ENCODE data around the gene DNM3.

Gene DNM3

GRCh38 chr1:172255223-172255560, 413.9 kb downstream of the DNM3 start:
- Histone ChIP-seq H3K4me1 (ENCODE audit: control insufficient read depth, insufficient read depth, low read length) (no peaks in the 10 kb centered on the region), H3K9ac (ENCODE audit: low read length) (no peak overlapping the region), H3K9me3 (ENCODE audit: control insufficient read depth, insufficient read depth, low read depth, low read length) (no peaks in the 10 kb centered on the region), H3K36me3 (ENCODE audit: control insufficient read depth, insufficient read depth, low read length) (no peaks in the 10 kb centered on the region), H3K27ac (ENCODE audit: low read depth, low read length) (no peak overlapping the region), H3K27me3 (ENCODE audit: control insufficient read depth, insufficient read depth, low read length) (no peaks in the 10 kb centered on the region), H3K4me3 (ENCODE audit: low read depth, low read length) (no peak overlapping the region)

GRCh38 chr1:172265905-172266304, 424.6 kb downstream of the DNM3 start:
- no peak overlapping the region for H3K4me3 ChIP-seq (ENCODE audit: low read depth, low read length)
- H3K36me3 ChIP-seq (ENCODE audit: control insufficient read depth, insufficient read depth, low read length), result no peaks in the 10 kb centered on the region
- no peaks in the 10 kb centered on the region for H3K27me3 ChIP-seq (ENCODE audit: control insufficient read depth, insufficient read depth, low read length)
- peaks cover 4% of the 10 kb centered on the region; the same call in 1 of the 2 replicates for H3K9me3 ChIP-seq (ENCODE audit: control insufficient read depth, insufficient read depth, low read depth, low read length)
- no peaks in the 10 kb centered on the region for H3K4me1 ChIP-seq (ENCODE audit: control insufficient read depth, insufficient read depth, low read length)
- H3K27ac ChIP-seq (ENCODE audit: low read depth, low read length), result no peak overlapping the region
- no peak overlapping the region for H3K9ac ChIP-seq (ENCODE audit: low read length)

GRCh38 chr1:172266528-172267174, 425.4 kb downstream of the DNM3 start:
- Histone ChIP-seq H3K9me3 (ENCODE audit: control insufficient read depth, insufficient read depth, low read depth, low read length) (peaks cover 4% of the 10 kb centered on the region; the same call in 1 of the 2 replicates), H3K4me1 (ENCODE audit: control insufficient read depth, insufficient read depth, low read length) (no peaks in the 10 kb centered on the region), H3K36me3 (ENCODE audit: control insufficient read depth, insufficient read depth, low read length) (no peaks in the 10 kb centered on the region), H3K4me3 (ENCODE audit: low read depth, low read length) (no peak overlapping the region), H3K27me3 (ENCODE audit: control insufficient read depth, insufficient read depth, low read length) (no peaks in the 10 kb centered on the region), H3K9ac (ENCODE audit: low read length) (no peak overlapping the region), H3K27ac (ENCODE audit: low read depth, low read length) (no peak overlapping the region)

- H3K27me3 ChIP-seq (ENCODE audit: control insufficient read depth, insufficient read depth, low read length), result no peaks in the 10 kb centered on the region
- H3K9me3 ChIP-seq (ENCODE audit: control insufficient read depth, insufficient read depth, low read depth, low read length), result no peaks in the 10 kb centered on the region
- H3K27ac ChIP-seq (ENCODE audit: low read depth, low read length), result no peak overlapping the region
- H3K9ac ChIP-seq (ENCODE audit: low read length), result no peak overlapping the region
- H3K4me1 ChIP-seq (ENCODE audit: control insufficient read depth, insufficient read depth, low read length), result no peaks in the 10 kb centered on the region
- H3K36me3 ChIP-seq (ENCODE audit: control insufficient read depth, insufficient read depth, low read length), result no peaks in the 10 kb centered on the region
- H3K4me3 ChIP-seq (ENCODE audit: low read depth, low read length), result no peak overlapping the region
Measured at GRCh38 chr1:172268237-172268636, 426.9 kb downstream of the DNM3 start.

- H3K4me1 ChIP-seq (ENCODE audit: control insufficient read depth, insufficient read depth, low read length), result no peaks in the 10 kb centered on the region
- H3K4me3 ChIP-seq (ENCODE audit: low read depth, low read length), result no peak overlapping the region
- no peaks in the 10 kb centered on the region for H3K36me3 ChIP-seq (ENCODE audit: control insufficient read depth, insufficient read depth, low read length)
- no peak overlapping the region for H3K9ac ChIP-seq (ENCODE audit: low read length)
- no peaks in the 10 kb centered on the region for H3K27me3 ChIP-seq (ENCODE audit: control insufficient read depth, insufficient read depth, low read length)
- no peak overlapping the region for H3K27ac ChIP-seq (ENCODE audit: low read depth, low read length)
- H3K9me3 ChIP-seq (ENCODE audit: control insufficient read depth, insufficient read depth, low read depth, low read length), result no peaks in the 10 kb centered on the region
Measured at GRCh38 chr1:172269084-172269483, 427.8 kb downstream of the DNM3 start.

- Histone ChIP-seq H3K27me3 (ENCODE audit: control insufficient read depth, insufficient read depth, low read length) (no peaks in the 10 kb centered on the region), H3K9ac (ENCODE audit: low read length) (no peak overlapping the region), H3K9me3 (ENCODE audit: control insufficient read depth, insufficient read depth, low read depth, low read length) (no peaks in the 10 kb centered on the region), H3K4me3 (ENCODE audit: low read depth, low read length) (no peak overlapping the region), H3K36me3 (ENCODE audit: control insufficient read depth, insufficient read depth, low read length) (no peaks in the 10 kb centered on the region), H3K27ac (ENCODE audit: low read depth, low read length) (0 out of 2 replicates have a peak overlapping the region, but pooled peaks have one; percentile 19), H3K4me1 (ENCODE audit: control insufficient read depth, insufficient read depth, low read length) (no peaks in the 10 kb centered on the region)
Measured at GRCh38 chr1:172269644-172270043, 428.3 kb downstream of the DNM3 start.

GRCh38 chr1:172270605-172271004, 429.3 kb downstream of the DNM3 start:
- no peaks in the 10 kb centered on the region for H3K27me3 ChIP-seq (ENCODE audit: control insufficient read depth, insufficient read depth, low read length)
- H3K36me3 ChIP-seq (ENCODE audit: control insufficient read depth, insufficient read depth, low read length), result no peaks in the 10 kb centered on the region
- no peak overlapping the region for H3K4me3 ChIP-seq (ENCODE audit: low read depth, low read length)
- no peaks in the 10 kb centered on the region for H3K4me1 ChIP-seq (ENCODE audit: control insufficient read depth, insufficient read depth, low read length)
- no peaks in the 10 kb centered on the region for H3K9me3 ChIP-seq (ENCODE audit: control insufficient read depth, insufficient read depth, low read depth, low read length)
- no peak overlapping the region for H3K27ac ChIP-seq (ENCODE audit: low read depth, low read length)
- H3K9ac ChIP-seq (ENCODE audit: low read length), result no peak overlapping the region

- Histone ChIP-seq H3K27me3 (ENCODE audit: control insufficient read depth, insufficient read depth, low read length) (no peaks in the 10 kb centered on the region), H3K4me1 (ENCODE audit: control insufficient read depth, insufficient read depth, low read length) (no peaks in the 10 kb centered on the region), H3K4me3 (ENCODE audit: low read depth, low read length) (no peak overlapping the region), H3K36me3 (ENCODE audit: control insufficient read depth, insufficient read depth, low read length) (no peaks in the 10 kb centered on the region), H3K27ac (ENCODE audit: low read depth, low read length) (no peak overlapping the region), H3K9me3 (ENCODE audit: control insufficient read depth, insufficient read depth, low read depth, low read length) (no peaks in the 10 kb centered on the region), H3K9ac (ENCODE audit: low read length) (no peak overlapping the region)
Measured at GRCh38 chr1:172272087-172272486, 430.8 kb downstream of the DNM3 start.

GRCh38 chr1:172273647-172274396, 432.5 kb downstream of the DNM3 start:
- no peak overlapping the region for H3K27ac ChIP-seq (ENCODE audit: low read depth, low read length)
- H3K4me3 ChIP-seq (ENCODE audit: low read depth, low read length), result no peak overlapping the region

GRCh38 chr1:172275478-172275877, 434.2 kb downstream of the DNM3 start:
- no peaks in the 10 kb centered on the region for H3K36me3 ChIP-seq (ENCODE audit: control insufficient read depth, insufficient read depth, low read length)
- H3K9ac ChIP-seq (ENCODE audit: low read length), result no peak overlapping the region
- H3K9me3 ChIP-seq (ENCODE audit: control insufficient read depth, insufficient read depth, low read depth, low read length), result no peaks in the 10 kb centered on the region
- H3K4me3 ChIP-seq (ENCODE audit: low read depth, low read length), result no peak overlapping the region
- no peaks in the 10 kb centered on the region for H3K27me3 ChIP-seq (ENCODE audit: control insufficient read depth, insufficient read depth, low read length)
- no peak overlapping the region for H3K27ac ChIP-seq (ENCODE audit: low read depth, low read length)
- H3K4me1 ChIP-seq (ENCODE audit: control insufficient read depth, insufficient read depth, low read length), result peaks cover 23% of the 10 kb centered on the region

More at GRCh38 chr1:172273647-172274396, 432.5 kb downstream of the DNM3 start:
- no peaks in the 10 kb centered on the region for H3K9me3 ChIP-seq (ENCODE audit: control insufficient read depth, insufficient read depth, low read depth, low read length)
- H3K27me3 ChIP-seq (ENCODE audit: control insufficient read depth, insufficient read depth, low read length), result no peaks in the 10 kb centered on the region
- H3K4me1 ChIP-seq (ENCODE audit: control insufficient read depth, insufficient read depth, low read length), result peaks cover 11% of the 10 kb centered on the region
- no peak overlapping the region for H3K9ac ChIP-seq (ENCODE audit: low read length)
- H3K36me3 ChIP-seq (ENCODE audit: control insufficient read depth, insufficient read depth, low read length), result no peaks in the 10 kb centered on the region

GRCh38 chr1:172276120-172276818, 435.0 kb downstream of the DNM3 start:
- no peak overlapping the region for H3K4me3 ChIP-seq (ENCODE audit: low read depth, low read length)
- no peak overlapping the region for H3K9ac ChIP-seq (ENCODE audit: low read length)
- no peaks in the 10 kb centered on the region for H3K36me3 ChIP-seq (ENCODE audit: control insufficient read depth, insufficient read depth, low read length)
- no peak overlapping the region for H3K27ac ChIP-seq (ENCODE audit: low read depth, low read length)
- H3K27me3 ChIP-seq (ENCODE audit: control insufficient read depth, insufficient read depth, low read length), result no peaks in the 10 kb centered on the region
- no peaks in the 10 kb centered on the region for H3K9me3 ChIP-seq (ENCODE audit: control insufficient read depth, insufficient read depth, low read depth, low read length)
- H3K4me1 ChIP-seq (ENCODE audit: control insufficient read depth, insufficient read depth, low read length), result peaks cover 23% of the 10 kb centered on the region

Measured in HUES6 (cell line).